OCI-LY3 (cell line): ENCODE measurements around the gene MORC3.

ENCODE experiments used
- H2AFZ ChIP-seq: fragments of 200-600, 300-600 bp; shearing (Covaris generic); 2 replicates; pipeline ENCODE4 v1.6.0; 2014; ENCODE audit warnings: antibody characterized with exemption, low read depth, low read length
- H3K27ac ChIP-seq: fragments of 200-600, 300-600 bp; sonication (generic); 2 replicates; pipeline ENCODE4 v1.5.1; 2014; ENCODE audit warnings: mild to moderate bottlenecking, low read length, moderate library complexity, mixed read lengths
- H3K27me3 ChIP-seq: fragments of 200-600, 300-600 bp; sonication (generic); 2 replicates; pipeline ENCODE4 v1.6.1; 2014; ENCODE audit warnings: low read depth, low read length, mixed read lengths
- H3K36me3 ChIP-seq: fragments of 200-600, 300-600 bp; sonication (generic); replicated peaks from 2 replicates; pipeline ENCODE3; 2014; ENCODE audit warnings: low read depth, low read length, mixed read lengths
- H3K4me1 ChIP-seq: fragments of 300-600, 200-600 bp; sonication (generic); 2 replicates; pipeline ENCODE4 v1.6.1; 2014; ENCODE audit warnings: low read length, mixed read lengths
- H3K4me2 ChIP-seq: fragments of 200-600, 300-600 bp; sonication (generic); 2 replicates; pipeline ENCODE4 v1.6.1; 2014; ENCODE audit warnings: low read length, mixed read lengths
- H3K4me3 ChIP-seq: fragments of 300-600, 200-600 bp; sonication (generic); 2 replicates; pipeline ENCODE4 v1.5.1; 2014; ENCODE audit warnings: antibody characterized with exemption, mild to moderate bottlenecking, low read length, moderate library complexity
- H3K79me2 ChIP-seq: fragments of 300-600, 200-600 bp; shearing (Covaris generic); 2 replicates; pipeline ENCODE4 v1.6.1; 2014; ENCODE audit warnings: mild to moderate bottlenecking, low read length, mixed read lengths
- H3K9ac ChIP-seq: fragments of 300-600, 200-600 bp; shearing (Covaris generic); 2 replicates; pipeline ENCODE4 v1.6.0; 2014; ENCODE audit warnings: mild to moderate bottlenecking, low read length, moderate library complexity
- H3K9me3 ChIP-seq: fragments of 200-600, 300-600 bp; shearing (Covaris generic); 2 replicates; pipeline ENCODE4 v1.6.1; 2014; ENCODE audit warnings: low read length, mixed read lengths; ENCODE audit not compliant: insufficient read depth
- H4K20me1 ChIP-seq: fragments of 200-600, 300-600 bp; sonication (generic); 2 replicates; pipeline ENCODE4 v1.6.1; 2016; ENCODE audit warnings: low read length, mixed read lengths; ENCODE audit not compliant: insufficient read depth
- CTCF ChIP-seq: fragments of 200-600, 300-600 bp; sonication (generic); IDR thresholded peaks from 2 replicates; pipeline ENCODE4 v1.5.1; 2014; ENCODE audit warnings: antibody characterized with exemption, low read length, low read depth
- EZH2phosphoT487 ChIP-seq: fragments of 200-600 bp; shearing (Covaris generic); IDR thresholded peaks from 2 replicates; pipeline ENCODE4 v1.6.1; 2018; ENCODE audit warnings: antibody characterized with exemption, mixed run types, low read depth

Gene MORC3

DNA sequence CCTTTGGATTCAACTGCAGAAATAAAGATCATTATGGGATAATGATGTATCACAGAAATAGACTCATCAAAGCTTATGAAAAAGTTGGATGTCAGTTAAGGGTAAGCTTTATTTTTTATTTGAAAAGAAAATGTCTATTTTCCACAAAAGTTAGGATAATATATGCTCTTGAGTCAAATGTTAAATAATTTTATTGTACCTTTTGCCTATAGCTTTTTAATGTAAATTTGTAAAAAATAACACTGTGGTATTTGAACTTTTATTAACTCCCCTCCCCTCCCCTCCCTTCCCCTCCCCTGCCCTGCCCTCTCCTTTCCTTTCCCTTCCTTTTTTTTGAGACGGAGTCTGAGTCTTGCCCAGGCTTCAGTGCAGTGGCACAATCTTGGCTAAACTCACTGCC lies 24.9 kb downstream of the MORC3 start:
- H3K4me3 ChIP-seq = no peak overlapping the region
- no peaks in the 10 kb centered on the region for H4K20me1 ChIP-seq
- H3K27ac ChIP-seq = no peak overlapping the region
- H3K79me2 ChIP-seq = no peaks in the 10 kb centered on the region
- no peak overlapping the region for H2AFZ ChIP-seq
- H3K9me3 ChIP-seq = no peaks in the 10 kb centered on the region
- H3K4me1 ChIP-seq = no peaks in the 10 kb centered on the region
- H3K36me3 ChIP-seq = peaks cover 39% of the 10 kb centered on the region
- no peak overlapping the region for H3K4me2 ChIP-seq
- no peak overlapping the region for H3K9ac ChIP-seq
- TF ChIP-seq EZH2phosphoT487 (no peak), CTCF (no peak)
- no peaks in the 10 kb centered on the region for H3K27me3 ChIP-seq

DNA sequence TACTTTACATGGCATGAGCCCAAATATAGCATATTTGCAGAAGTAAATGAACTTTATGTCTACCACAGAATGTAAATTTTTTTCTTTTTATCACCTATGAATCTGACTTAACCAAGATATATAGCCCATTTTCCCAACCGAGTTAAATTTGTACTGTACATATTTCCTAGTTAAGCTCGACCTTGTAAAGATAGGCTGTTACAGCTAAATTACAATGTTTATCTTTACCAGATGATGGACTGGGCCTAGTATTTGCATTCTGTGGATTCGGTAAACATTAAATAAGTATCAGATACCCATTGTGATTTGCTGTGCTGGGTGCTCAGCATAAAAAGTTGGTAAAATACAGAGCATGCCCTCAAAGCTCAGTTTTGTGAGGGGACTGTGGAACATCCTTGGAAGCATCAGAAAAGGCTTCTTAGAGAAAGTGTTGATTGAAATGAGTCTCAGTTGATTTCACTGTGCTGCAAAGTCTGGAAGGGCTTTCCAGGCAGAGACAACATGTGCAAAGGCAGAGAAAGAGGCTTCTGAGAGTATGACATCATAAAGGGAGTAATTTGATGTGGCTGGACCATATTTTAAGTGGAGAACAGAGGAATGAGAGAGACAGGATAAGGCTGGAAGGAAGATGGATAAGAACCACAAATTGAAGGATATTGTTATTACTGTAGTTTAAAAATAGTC lies 27.4 kb downstream of the MORC3 start:
- H3K4me2 ChIP-seq = no peak overlapping the region
- no peaks in the 10 kb centered on the region for H3K27me3 ChIP-seq
- no peaks in the 10 kb centered on the region for H3K4me1 ChIP-seq
- peaks cover 36% of the 10 kb centered on the region for H3K36me3 ChIP-seq
- H3K79me2 ChIP-seq = 0 out of 2 replicates have a peak, but pooled peaks cover under 1% of the 10 kb centered on the region
- no peaks in the 10 kb centered on the region for H3K9me3 ChIP-seq
- H2AFZ ChIP-seq = no peak overlapping the region
- H4K20me1 ChIP-seq = no peaks in the 10 kb centered on the region
- no peak overlapping the region for H3K4me3 ChIP-seq
- no peak overlapping the region for H3K9ac ChIP-seq
- no peak overlapping the region for H3K27ac ChIP-seq
- TF ChIP-seq CTCF (no peak), EZH2phosphoT487 (no peak)

DNA sequence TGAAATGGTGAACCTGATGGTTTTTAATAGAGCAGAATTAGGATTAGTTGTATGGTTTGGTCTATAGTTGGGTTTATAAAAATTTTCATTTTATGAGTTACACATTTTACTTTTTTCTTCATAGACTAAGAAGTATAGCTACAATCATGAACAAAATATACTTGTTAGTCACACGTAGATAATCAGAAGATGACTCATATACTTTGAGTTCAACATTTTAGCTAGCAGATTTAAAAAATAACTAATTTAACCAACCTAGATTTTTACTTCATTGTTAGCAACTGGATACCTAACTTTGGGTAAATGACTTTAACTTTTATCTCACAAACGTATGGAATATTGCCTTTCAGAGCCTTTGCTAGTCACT lies 27.9 kb downstream of the MORC3 start:
- Histone ChIP-seq H3K27me3 (no peaks in the 10 kb centered on the region), H3K79me2 (0 out of 2 replicates have a peak, but pooled peaks cover 2% of the 10 kb centered on the region), H3K4me1 (no peaks in the 10 kb centered on the region), H3K9me3 (no peaks in the 10 kb centered on the region), H3K36me3 (peaks cover 36% of the 10 kb centered on the region), H3K9ac (no peak overlapping the region), H2AFZ (no peak overlapping the region), H3K4me2 (no peak overlapping the region), H3K4me3 (no peak overlapping the region), H3K27ac (no peak overlapping the region), H4K20me1 (no peaks in the 10 kb centered on the region)
- TF ChIP-seq EZH2phosphoT487 (no peak), CTCF (no peak)

- no peaks in the 10 kb centered on the region for H4K20me1 ChIP-seq
- H3K4me3 ChIP-seq = no peak overlapping the region
- no peak overlapping the region for H3K9ac ChIP-seq
- H3K4me1 ChIP-seq = no peaks in the 10 kb centered on the region
- H3K27me3 ChIP-seq = no peaks in the 10 kb centered on the region
- H3K27ac ChIP-seq = no peak overlapping the region
- H3K9me3 ChIP-seq = no peaks in the 10 kb centered on the region
- peaks cover 30% of the 10 kb centered on the region for H3K36me3 ChIP-seq
- H3K4me2 ChIP-seq = no peak overlapping the region
- TF ChIP-seq EZH2phosphoT487 (no peak), CTCF (no peak)
- H3K79me2 ChIP-seq = 0 out of 2 replicates have a peak, but pooled peaks cover 2% of the 10 kb centered on the region
- H2AFZ ChIP-seq = no peak overlapping the region
These were observed 29.3 kb downstream of the MORC3 start for GRCh38 chr21:36349315-36349714.
